EL (cell line): ENCODE measurements around the gene CPM.

Source experiments
- DNase-seq: peaks from one replicate; pipeline ENCODE4 v3.0.0-alpha.2; 2016

CPM gene

GRCh38 chr12:68876461-68876860 is 56.5 kb downstream of the CPM start:
- DNase-seq: no peak

- no peak for DNase-seq
Observed at GRCh38 chr12:68873316-68873715, 59.7 kb downstream of the CPM start.

DNA sequence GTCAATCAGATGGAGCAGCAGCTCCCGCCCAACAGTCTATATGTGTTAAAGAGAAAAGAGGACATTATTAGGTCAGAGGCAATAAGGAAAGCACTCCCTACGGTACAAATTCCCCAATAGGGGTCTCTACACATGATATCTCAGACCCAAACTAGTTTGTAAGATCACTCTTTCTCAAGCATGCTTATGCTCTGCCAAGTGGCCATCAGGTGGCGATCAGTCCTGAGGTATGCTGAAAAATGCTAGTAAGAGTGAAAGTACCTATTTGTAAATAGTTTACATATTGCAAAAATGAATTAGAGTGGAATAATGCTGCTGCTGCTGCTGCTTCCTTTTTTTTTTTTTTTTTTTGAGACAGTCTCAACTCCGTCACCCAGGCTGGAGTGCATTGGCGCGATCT is 61.0 kb downstream of the CPM start:
- DNase-seq: peak; percentile 19

DNA sequence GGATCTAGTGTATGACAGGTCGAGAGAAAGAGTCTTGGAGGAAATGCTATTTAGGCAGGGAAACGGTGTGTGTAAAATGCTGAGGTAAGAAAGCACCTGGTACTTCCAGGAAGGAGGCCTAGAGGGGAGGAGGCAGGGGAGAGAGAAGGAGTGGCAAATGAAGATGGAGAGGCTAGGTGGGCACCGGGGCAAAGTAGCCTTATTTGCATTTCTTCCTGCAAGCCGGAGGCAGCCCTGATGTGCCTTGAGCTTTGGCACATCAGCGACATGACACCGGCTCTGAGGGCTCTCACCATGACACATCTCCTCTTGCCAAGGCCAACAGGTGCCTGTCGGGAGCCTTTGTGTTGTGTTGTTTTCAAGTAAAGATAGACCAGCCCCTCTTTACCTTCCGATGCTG is 61.6 kb downstream of the CPM start:
- no peak for DNase-seq

DNA sequence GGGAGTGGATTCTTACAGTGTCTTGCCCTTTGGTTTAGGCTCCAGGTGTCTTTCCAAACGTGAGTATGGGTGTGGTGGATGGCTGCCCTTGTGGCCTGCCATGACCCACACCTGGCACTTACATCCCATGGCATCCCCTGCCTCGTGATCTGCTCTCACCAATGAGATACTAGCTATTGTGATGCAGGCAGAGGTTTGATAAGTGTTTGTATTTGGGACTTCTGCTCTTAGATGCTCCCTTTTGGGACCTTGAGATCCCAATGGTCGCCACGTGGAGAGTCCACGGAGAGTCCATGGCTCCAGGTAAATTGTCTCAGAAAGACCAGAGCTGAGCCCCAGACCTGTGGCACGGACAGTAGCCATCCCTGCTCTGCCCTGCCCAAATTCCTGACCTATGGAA is 62.5 kb downstream of the CPM start:
- DNase-seq: no peak

- no peak for DNase-seq
Observed at GRCh38 chr12:68870011-68870410, 63.0 kb downstream of the CPM start.

DNA sequence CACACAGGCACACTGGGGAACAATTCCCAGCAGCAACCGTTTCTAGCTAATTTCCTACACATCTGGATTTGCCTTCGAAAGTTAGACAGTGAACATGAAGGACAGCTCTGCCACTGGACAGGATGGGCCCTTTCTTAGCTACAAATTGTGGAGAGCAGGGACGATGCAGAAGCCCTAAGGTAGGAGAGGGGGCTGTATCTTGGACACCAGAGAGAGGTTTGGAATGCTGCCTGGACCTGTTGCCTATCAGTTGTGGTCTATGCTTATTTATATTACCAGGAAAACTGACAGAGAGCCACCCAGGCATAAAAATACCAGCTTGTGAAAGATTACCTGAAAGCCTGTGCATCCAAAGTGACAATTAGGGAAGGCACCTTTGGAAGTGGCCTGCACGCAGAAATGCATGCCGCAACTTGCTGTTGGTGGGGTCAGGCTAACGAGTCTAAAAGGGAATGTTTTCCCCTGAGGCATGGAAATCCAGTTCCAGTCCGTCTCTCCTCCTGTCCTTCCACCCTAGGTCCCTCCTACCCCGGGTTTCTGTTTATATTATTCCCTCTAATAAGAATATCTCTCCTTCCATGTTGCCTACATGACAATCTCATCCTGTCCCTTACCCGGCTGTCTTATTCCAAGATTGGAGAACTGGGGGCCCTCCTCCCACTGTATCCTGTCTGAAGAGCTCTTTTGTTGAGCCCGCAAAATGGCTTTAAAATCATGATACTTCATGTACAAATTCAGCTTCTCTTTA is 64.8 kb downstream of the CPM start:
- no peak for DNase-seq

DNA sequence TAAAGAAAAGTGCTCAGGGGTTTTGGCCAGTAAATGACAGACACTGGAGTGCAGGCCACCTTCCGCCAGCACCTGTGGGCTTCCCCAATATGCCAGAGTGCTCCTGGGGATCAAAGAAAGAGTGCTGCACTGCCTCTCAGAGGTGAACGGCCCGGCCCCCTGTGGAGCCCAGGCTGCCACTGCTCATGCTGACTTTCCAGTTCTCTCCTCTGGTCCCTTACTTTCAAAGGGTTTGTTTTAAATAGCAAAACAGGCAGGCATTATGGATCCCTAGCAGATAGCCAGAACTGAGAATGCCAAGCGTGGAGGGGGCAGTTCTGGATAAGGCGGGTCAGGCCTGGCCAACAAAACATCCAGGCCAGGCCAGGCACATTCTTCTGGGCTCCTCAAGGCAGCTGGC is 65.4 kb downstream of the CPM start:
- DNase-seq: no peak

DNA sequence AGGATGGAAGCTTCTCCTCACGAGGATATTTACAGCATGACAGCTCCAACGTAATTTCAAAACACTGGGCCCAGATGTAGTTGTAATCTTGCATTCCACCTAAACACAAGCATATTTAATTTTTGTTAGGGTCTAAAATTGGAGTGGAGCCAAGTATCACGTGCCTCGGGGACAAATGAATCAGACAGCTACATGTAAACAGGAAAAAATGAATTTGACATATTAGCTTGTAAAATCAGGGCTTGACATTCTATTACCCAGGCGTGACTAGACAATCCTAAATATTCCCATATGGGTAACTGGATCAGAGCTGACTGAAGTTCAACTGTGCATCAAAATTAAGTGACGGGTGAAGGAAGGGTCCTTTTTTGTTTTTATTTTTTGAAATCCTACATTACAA is 66.0 kb downstream of the CPM start:
- DNase-seq: peak; percentile 25

- DNase-seq: peak; percentile 27
Observed at GRCh38 chr12:68865399-68866164, 67.4 kb downstream of the CPM start.

DNA sequence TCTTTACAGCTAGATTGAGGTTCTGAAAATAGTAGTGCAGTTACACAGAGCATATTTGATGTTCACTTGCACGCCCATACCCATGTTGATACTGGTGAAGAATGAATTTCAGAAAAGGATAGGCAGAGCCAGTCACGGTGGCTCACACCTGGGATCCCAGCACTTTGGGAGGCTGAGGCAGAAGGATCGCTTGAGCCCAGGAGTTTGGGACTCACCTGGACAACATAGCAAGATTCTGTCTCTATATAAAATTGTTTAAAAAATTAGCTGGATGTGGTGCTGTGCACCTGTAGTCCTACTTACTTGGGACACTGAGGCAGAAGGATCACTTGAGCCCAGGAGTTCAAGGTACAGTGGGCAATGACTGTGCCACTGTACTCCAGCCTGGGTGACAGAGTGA is 68.4 kb downstream of the CPM start:
- no peak for DNase-seq

GRCh38 chr12:68863886-68864454 is 69.0 kb downstream of the CPM start:
- DNase-seq: peak; percentile 66

DNA sequence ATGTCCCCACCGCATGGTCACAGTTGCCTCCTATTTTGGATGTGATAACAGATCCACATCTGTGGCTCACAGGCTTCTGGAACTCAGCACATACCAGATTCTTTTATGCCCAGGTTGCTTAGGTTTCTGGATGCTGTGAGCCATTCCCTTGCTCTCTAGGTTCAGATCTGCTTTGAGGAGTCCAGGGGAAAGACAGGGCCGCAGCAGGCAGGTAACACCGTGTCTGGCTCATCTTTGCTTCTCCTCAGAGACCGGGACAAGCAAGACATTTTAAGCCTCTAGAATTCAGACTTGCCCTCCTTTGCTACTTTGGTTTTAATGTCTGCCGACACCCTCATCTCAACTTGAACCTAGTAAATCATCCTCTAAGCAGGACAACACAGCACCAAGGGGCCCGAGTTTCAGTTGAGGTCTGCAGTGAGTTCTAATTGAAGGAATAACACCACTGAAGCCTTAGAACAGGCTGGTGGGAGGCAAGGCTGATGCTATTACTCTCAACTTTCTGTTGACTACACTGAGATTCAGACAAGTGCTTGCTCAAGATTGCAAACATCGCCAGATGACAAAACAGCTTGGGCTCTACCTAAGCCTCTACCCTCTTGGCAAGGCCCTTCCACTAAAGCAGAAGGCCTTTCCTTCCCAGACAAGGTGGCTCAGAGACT is 69.7 kb downstream of the CPM start:
- DNase-seq: no peak

- DNase-seq: no peak
Observed at GRCh38 chr12:68861890-68862289, 71.1 kb downstream of the CPM start.

DNA sequence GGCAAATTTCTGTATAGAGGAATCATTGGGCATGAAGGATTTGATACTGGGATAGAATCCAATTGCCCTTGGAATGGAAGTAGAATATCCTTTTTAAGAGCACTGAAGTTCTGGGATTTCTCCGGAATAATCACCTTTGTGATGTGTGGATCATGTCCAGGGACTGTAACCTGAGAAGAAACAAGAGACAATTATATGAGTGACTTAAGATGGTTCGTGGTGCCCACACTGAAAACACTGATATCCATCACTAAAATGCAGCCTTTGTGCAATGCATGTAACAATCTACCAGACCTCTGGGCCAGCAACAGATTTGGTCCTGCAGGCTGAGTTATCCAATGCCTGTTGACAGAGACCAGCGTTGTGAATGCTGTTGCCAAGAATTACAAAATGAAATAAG is 76.5 kb downstream of the CPM start:
- no peak for DNase-seq

- DNase-seq: no peak
Observed at GRCh38 chr12:68855771-68856170, 77.2 kb downstream of the CPM start.

DNA sequence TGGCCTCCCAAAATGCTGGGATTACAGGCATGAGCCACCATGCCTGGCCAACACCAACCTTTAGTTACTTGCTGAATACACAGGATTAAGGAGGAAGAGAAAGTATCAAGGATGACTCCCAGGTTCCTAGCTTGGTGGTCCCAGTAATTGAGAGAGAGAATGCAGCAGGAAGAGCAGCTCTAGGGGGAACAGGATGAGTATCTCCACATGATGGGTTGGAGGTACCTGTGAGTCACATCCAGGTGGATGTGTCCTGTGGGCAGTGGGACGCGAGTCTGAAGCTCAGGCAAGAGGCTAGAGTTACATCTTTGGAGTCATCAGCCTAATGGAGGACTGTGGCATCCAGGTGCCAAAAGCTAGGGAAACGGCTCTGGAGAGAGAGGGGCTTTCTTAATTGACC is 77.9 kb downstream of the CPM start:
- no peak for DNase-seq

DNA sequence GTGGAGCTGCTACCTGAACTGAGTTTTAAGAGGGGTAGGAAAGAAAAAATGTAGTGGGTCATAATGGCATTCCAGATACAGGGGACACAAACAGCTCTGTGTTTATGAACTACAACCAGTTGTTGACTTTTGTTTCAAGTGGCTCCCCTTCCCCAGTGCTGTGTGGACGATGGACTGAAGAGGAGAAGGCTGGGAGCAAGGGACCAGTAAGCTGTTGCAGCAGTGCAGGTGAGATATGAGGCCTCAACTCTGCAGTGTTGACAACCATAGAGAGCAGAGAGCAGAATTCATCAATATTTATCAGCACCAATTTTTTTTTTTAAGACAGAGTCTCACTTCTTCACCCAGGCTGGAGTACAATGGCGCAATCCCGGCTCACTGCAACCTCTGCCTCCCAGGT is 78.4 kb downstream of the CPM start:
- no peak for DNase-seq

- no peak for DNase-seq
Observed at GRCh38 chr12:68854078-68854468, 78.9 kb downstream of the CPM start.

- no peak for DNase-seq
Observed at GRCh38 chr12:68853396-68854077, 79.4 kb downstream of the CPM start.

- DNase-seq: no peak
Observed at GRCh38 chr12:68851592-68852306, 81.2 kb downstream of the CPM start.

DNA sequence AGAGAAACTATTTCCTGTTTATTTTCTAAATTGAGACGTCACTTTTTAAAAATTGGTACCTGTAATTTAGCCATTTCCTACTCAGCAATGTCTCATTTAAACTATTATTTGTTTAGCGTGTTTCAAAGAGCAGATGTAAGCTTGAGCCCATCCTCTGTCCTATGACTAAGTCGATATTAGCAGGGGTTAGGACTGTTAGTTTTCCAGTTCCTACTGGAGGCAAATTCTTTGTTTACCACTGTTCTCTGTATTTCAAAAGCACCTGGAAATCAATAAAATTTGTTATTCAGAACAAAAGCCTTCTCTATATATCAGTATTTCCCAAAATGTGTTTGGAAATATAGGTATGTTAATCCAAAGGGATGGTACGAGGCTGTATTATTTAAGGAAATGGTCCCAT is 82.6 kb downstream of the CPM start:
- no peak for DNase-seq
